Lung microvascular endothelial cell (primary cell): ENCODE data around the gene KRT7. TPM values are rescaled to one million over a fixed set of nuclear protein-coding genes. Genes with fewer than 3 reads are reported as not detected.
A peak's percentile ranks its signal among the peaks of the same experiment; 100 is the strongest.
"Not testable (repeated sequence)": the region's sequence is repeated elsewhere in the genome, so short reads cannot be mapped to it uniquely, and the experiment has no call there.

ENCODE experiments used
- DNase-seq, 2 donors: peaks; one replicate each; pipeline versions ENCODE4 v3.0.0 to v3.0.0-alpha.2; 2010; ENCODE audit warnings: low read depth in 2 of 2
- total RNA-seq: library from RNA; depleted of rRNA; stranded (reverse); fragments of >200 nt; gene quantifications from 2 replicates; pipeline ENCODE4 v1.2.1, GENCODE V29; 2014

Gene KRT7
- total RNA-seq, 1 donor from 2014 or later: 6.7 TPM

DNA sequence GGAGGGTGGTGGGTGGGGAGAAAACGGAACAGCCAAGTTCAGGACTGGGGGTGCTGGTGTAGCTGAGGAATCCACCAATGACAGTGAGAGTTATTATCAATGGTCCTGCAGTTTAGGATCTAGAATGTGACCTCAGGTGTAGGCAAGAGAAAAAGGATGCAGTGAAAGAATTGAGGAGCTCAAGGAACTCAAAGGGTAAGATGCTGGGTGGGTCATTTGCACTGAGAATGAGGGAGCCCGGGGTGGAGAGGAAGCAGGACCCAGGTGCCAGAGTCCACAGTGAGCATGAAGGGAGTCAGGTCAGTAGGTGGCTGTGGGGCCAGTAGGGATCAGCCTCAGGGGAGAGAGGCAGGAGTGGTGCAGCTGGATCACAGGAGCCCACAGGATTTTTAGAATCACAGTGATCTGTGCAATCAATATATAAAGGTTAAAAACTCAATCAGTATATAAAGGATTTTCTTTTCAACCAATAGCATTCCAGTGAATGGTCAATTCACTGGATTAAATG, 3.2 kb upstream of the KRT7 start:
- DNase-seq: no peak

DNA sequence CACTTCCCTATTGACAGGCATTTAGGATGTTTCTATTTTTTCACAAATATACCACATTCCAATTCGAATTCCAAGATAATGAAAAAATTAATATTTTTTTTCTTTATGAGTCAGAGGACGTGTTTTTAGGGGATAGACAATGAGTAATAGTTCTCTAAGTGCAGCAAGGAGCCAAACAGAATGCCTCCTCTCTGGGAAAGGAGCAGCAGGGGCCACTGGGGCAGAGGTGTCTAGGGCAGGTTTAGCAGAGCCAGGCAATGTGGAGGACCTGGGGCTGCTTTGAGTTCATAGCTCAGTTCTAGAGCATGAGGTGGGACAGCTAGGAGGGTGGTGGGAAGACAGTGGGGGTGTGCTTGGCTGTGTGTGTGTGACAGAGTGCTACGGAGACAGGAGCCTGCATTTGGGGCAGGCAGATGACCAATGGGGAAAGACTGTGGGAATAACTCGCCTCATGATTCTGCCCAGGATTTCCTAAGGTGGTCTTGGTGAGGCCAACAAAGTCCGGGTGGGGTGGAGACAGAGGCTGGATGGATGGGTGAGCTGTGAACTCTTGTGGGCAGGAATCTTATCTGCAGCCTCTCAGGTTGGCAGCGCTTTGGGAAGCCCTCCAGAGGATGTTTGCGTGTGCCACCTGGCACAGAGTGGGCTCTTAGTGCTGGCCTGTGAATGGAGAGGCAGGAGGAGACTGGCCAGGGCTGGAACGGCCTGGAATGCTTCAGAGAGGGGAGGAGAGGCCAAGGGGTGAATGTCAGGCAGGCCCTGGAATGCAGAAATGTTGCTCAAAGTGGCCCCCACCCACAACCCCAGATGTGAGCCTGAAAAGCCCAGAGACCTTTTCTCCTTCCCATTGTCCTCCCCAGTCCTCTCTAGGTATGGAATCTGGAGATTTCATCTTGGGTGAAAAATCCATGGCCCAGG, 2.4 kb upstream of the KRT7 start:
- DNase-seq: peak in 1 of 2 donors; percentile 86

DNA sequence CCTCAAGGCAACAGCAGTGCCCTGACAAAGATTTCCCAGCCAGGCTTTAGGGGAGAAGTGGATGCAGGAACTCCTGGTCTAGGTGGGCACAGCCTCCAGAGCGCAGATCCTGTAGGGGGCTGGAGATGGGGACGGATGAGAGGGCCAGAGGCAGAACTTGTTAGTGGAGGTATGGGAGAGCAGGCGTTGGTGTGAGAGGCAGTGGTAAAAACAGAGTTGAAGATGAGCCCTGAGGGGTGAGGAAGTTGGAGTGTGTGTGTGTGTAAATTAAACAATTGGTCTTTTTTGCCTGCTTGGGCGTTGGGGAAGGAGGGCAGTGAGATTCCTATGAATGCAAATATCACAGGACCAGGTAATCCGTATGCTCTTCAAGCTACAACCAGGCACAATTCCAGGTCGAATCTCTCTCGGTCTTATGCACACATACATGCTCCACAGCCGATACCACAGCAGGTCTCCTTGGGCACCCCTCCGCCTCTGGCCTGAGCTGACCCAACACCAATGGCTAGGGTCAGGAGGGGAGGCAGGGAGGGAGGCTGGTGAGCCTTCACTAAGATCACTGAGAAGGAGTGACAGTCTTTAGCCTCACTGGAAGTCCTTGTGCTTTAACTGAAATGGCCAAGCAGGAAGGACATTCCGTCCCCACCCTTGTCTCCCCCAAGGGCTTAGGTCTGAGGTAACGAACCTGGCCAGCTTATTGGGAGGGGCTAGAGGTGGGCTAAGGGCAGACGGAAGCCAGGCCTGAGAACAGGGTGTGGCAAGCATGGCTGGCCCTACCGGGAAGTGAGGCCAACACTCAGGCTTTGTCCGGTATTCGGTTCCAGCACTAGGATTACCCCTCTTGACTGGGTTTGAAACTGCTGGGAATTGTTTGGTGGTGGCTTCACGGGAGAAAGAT, 1.5 kb upstream of the KRT7 start:
- DNase-seq: no peak

GRCh38 chr12:52232203-52232673, 805 bp upstream of the KRT7 start:
- no peak for DNase-seq

DNA sequence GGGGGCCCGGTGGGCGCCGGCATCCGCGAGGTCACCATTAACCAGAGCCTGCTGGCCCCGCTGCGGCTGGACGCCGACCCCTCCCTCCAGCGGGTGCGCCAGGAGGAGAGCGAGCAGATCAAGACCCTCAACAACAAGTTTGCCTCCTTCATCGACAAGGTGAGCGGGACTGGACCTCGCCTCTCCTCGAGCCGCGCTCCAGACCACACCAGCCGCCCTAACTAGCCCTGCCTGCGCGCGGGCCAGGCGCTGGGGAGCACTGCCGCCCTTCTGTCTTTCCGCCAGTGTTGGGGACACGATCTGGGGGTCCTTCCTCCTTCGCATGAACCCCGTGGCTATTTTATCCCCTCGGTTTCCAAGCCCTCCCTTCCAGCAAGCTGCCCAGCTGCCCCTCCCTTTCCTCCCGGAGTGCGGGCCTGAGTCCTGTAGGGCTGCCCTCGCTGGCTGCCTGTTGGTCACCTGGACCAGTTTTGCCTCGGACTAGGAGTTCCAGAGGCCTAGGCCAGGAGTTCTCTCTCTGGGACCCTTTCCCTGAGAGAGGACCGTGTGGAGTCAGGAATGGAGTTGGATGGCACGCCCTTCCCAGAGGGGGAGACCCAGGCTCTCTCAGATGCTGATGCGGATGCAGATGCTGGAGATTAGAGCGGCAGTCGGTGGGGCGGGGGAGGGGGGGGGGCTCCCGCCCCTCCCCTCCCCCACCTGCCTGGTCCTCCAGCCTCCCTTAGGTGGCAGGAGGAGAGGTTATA, 592 bp downstream of the KRT7 start:
- DNase-seq: peak in 1 of 2 donors; percentile 51

GRCh38 chr12:52234223-52234810, 1.3 kb downstream of the KRT7 start:
- DNase-seq: no peak

DNA sequence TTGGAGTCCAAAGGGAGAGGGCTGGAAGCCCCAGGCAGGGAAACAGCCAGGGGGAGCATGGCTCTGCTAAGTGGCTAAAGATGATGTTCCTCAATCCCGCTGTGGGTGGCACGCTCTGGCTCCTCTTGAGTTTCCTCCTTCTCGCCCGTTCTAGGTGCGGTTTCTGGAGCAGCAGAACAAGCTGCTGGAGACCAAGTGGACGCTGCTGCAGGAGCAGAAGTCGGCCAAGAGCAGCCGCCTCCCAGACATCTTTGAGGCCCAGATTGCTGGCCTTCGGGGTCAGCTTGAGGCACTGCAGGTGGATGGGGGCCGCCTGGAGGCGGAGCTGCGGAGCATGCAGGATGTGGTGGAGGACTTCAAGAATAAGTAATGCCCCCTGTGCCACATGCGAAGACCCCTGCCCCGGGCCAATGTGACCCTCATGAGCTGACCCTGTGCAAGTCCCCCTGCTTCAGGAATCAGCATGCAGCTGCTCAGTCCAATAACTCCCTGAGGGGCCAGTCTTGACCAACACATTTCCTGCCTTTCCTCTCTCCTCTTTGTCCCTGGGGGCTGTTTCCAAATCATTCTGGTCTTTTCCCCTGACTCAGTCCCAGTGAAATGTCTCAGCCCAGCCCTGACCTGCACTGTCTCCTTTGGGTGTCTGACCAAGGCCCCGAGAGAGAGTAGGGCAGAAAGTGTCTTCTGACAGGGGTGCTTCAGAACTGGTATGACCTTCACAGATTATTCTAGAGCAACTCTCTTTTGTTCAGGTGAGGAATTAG, 2.1 kb downstream of the KRT7 start:
- DNase-seq: no peak

GRCh38 chr12:52235822-52236361, 2.8 kb downstream of the KRT7 start:
- DNase-seq: no peak

GRCh38 chr12:52236386-52237050, 3.5 kb downstream of the KRT7 start:
- DNase-seq: no peak

DNA sequence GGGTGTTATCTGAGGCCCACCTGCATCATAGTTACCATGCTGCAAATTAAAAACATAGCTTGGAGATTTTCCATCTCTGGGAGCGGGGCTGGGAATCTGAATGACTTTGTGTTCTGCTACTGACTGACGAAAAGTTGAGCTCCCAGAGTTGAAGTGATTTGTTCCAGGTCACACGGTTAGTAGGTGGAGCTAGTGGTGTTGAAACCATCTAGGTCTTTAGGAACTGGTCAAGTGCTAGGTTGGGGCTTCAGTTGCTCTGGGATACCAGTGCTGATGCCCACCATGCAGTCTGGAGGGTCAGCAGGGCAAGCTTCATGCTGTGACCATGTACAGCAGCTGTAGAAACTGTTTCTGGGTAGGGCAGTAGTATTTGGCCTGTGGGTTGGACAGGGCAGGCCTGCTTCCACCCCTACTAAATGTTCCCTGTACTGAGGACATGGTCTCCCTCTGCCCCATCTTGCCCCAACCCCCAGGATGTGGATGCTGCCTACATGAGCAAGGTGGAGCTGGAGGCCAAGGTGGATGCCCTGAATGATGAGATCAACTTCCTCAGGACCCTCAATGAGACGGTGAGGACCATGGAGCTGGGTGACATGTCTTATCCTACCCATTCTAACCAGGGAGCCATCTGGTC, 5.3 kb downstream of the KRT7 start:
- no peak for DNase-seq

- no peak for DNase-seq
Observed at GRCh38 chr12:52238916-52239646, 6.0 kb downstream of the KRT7 start.

- no peak for DNase-seq
Observed at GRCh38 chr12:52239767-52240166, 6.7 kb downstream of the KRT7 start.

DNA sequence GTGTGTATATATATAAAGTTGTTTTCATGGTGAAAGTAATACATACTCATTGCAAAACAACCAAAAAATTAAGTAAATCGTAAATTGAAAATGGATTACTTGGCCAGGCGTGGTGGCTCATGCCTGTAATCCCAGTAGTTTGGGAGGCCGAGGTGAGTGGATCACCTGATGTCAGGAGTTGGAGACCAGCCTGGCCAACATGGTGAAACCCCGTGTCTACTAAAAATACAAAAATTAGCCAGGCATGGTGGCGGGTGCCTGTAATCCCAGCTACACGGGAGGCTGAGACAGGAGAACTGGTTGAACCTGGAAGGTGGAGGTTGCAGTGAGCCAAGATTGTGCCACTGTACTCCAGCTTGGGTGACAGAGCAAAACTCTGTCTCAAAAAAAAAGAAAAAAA, 7.2 kb downstream of the KRT7 start:
- not testable (repeated sequence) for DNase-seq

- DNase-seq: peak in 1 of 2 donors; percentile 51
Observed at GRCh38 chr12:52241205-52241842, 8.3 kb downstream of the KRT7 start.

GRCh38 chr12:52242442-52243258, 9.6 kb downstream of the KRT7 start:
- no peak for DNase-seq

DNA sequence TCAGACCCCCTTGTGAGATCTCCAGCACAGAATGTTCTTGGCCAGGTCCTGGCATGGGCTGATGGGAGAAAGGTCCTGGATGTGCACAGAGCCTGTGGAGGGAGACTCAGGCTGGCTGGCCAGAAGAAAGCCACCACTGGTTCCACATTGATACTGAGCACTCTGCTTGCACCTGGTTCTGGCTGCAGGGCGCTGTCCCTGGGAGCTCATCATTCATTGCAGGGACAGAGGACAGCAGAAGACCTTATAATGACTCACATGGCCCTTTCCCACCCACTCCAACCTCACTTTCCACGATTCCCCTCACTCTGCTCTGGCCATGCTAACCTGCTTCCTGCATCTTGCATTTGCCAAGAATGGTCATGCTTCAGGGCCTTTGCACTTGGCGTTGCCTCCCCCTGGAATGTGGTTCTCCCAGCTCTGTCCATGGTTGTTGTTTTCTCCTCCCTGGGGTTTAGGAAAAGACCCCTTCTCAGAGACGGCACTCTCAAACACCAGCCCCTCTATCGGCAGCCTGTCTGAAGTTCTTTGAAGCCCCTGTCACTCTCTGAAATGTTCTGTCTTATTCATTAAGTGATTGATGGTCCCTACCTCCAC, 10.3 kb downstream of the KRT7 start:
- peak; percentile 35 to 67 for DNase-seq
